ENCODE data around the gene NKAIN2. TPM values are rescaled to one million over a fixed set of nuclear protein-coding genes. Genes with fewer than 3 reads are reported as not detected.
"Not testable (repeated sequence)": the region's sequence is repeated elsewhere in the genome, so short reads cannot be mapped to it uniquely, and the experiment has no call there.

The NKAIN2 gene
- total and polyA plus RNA-seq, 12 donors, result 0.07 to 3.0 (median 0.28) TPM; not detected in 1

- WGBS, 2 donors, result 89 to 91% methylated on average over 4 of the region's 4 CpGs
- intact Hi-C loops (cut with DNase I), result no loop called here
These were observed 346.0 kb downstream of the NKAIN2 start for GRCh38 chr6:124149646-124150045.

DNA sequence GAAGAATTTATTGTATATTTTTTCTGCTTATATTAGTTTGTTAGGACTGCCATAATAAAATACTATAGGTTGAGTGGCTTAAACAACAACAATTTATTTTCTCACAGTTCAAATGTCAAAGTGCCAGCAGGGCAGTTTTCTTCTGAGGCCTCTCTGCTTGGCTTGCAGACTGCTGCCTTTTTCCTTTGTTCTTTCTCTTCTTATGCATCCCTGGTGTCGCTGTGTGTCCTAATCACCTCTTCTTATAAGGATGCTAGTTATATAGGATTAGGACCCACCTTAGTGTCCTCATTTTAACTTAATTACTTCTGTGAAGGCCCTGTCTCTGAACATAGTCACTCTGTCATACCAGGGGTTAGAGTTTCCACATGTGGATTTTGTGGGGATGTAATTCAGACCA, 354.4 kb downstream of the NKAIN2 start:
- no peak for ATAC-seq
- no peak for DNase-seq
- no peaks in the 10 kb centered on the region for H3K36me3 ChIP-seq
- no peaks in the 10 kb centered on the region for H3K27me3 ChIP-seq
- 73% methylated on average over 1 of the region's 1 CpG for WGBS, 2 donors
- no peaks in the 10 kb centered on the region for H3K9me3 ChIP-seq
- no peak for TF ChIP-seq CTCF (IDR thresholded peaks at IDR 0.05)
- H3K4me1 ChIP-seq, result no peaks in the 10 kb centered on the region
- H3K4me3 ChIP-seq, result no peak overlapping the region
- intact Hi-C loops (cut with DNase I), result no loop called here
- H3K27ac ChIP-seq, result no peak overlapping the region

More at GRCh38 chr6:124149646-124150045, 346.0 kb downstream of the NKAIN2 start:
- peaks cover 0 to 2% (median 0%) of the 10 kb centered on the region in 11 donors for H3K9me3 ChIP-seq
- ATAC-seq (no peak), DNase-seq (no peak)
- H3K36me3 ChIP-seq, result no peaks in the 10 kb centered on the region
- H3K27ac ChIP-seq, result no peak overlapping the region
- TF ChIP-seq CTCF (IDR thresholded peaks at IDR 0.05), result no peak
- H3K4me3 ChIP-seq, result no peak overlapping the region
- H3K27me3 ChIP-seq, result no peaks in the 10 kb centered on the region
- no peaks in the 10 kb centered on the region for H3K4me1 ChIP-seq

DNA sequence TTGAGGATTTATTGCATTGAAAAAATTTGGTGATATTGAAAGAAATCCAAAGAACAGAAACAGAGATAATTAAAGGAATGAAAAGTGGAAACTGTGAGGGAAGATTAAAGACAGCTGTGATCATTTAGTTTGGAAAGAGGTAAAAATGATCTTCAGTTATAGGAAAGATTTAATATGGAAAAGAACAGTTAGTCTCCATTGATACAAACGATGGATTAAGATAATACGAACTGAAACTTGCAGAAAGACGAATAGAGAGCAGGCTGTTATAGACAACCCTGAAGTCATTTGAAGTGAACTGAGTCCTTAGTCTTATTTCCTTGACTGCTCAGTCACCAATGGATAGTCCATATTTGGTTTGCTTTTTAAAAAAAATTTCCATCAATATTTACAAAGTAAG, 360.0 kb downstream of the NKAIN2 start:
- Histone ChIP-seq H3K36me3 (no peaks in the 10 kb centered on the region), H3K4me3 (no peak overlapping the region), H3K27me3 (no peaks in the 10 kb centered on the region), H3K27ac (no peak overlapping the region), H3K4me1 (no peaks in the 10 kb centered on the region), H3K9me3 (no peaks in the 10 kb centered on the region)
- no peak for TF ChIP-seq CTCF (IDR thresholded peaks at IDR 0.05)
- DNase-seq, result no peak
- WGBS, 2 donors, result 58 to 63% methylated on average over 3 of the region's 3 CpGs
- no peak for ATAC-seq
- intact Hi-C loops (cut with DNase I), result no loop called here

DNA sequence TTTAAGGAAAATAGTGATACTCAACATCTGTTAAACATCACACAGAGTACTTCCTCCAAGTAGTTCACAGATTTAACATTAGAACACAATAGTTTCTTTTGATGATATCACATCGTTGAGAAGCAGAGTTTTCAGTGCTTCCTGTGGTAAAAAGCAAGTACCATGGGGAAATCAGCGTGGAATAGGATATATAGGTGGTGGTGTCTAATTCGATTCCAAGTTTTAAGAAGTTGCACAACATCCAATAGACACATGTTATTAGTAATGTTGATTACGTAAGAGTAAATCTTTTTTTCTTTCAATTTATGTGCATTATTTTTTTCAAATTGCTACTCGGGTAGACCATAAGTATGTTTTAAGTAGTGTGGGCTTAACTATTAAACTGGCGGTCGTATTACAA, 360.7 kb downstream of the NKAIN2 start:
- 68 to 75% methylated on average over 7 of the region's 7 CpGs for WGBS, 2 donors
- Histone ChIP-seq H3K27ac (no peak overlapping the region), H3K4me3 (no peak overlapping the region), H3K9me3 (no peaks in the 10 kb centered on the region), H3K27me3 (no peaks in the 10 kb centered on the region), H3K4me1 (no peaks in the 10 kb centered on the region), H3K36me3 (no peaks in the 10 kb centered on the region)
- intact Hi-C loops (cut with DNase I), result no loop called here
- DNase-seq (no peak), ATAC-seq (no peak)
- no peak for TF ChIP-seq CTCF (IDR thresholded peaks at IDR 0.05)

GRCh38 chr6:124167249-124167648, 363.6 kb downstream of the NKAIN2 start:
- H3K4me3 ChIP-seq; H3K9me3 ChIP-seq; H3K36me3 ChIP-seq; H3K27ac ChIP-seq; intact Hi-C loops (cut with DNase I); DNase-seq; ATAC-seq; H3K27me3 ChIP-seq; H3K4me1 ChIP-seq: not testable (repeated sequence)
- WGBS, 2 donors, result 64 to 65% methylated on average over 1 of the region's 1 CpG

Measured in heart right ventricle (tissue), 16 donors.